WTC11 (cell line): ENCODE data around the gene RFC2.

ENCODE experiments used
- JUN ChIP-seq: sonication (generic); formaldehyde crosslinking; IDR thresholded peaks from 2 replicates; pipeline ENCODE4 v1.8.0; 2023; ENCODE audit warnings: mild to moderate bottlenecking, missing genetic modification reagents
- KAT7 ChIP-seq: sonication (generic); formaldehyde crosslinking; IDR thresholded peaks from 2 replicates; pipeline ENCODE4 v1.8.1; 2023; ENCODE audit warnings: missing genetic modification reagents, mild to moderate bottlenecking, borderline replicate concordance
- TF ChIP-seq, protein P1 (sequence below): sonication (generic); formaldehyde crosslinking; IDR thresholded peaks from 2 replicates; pipeline ENCODE4 v1.8.0; 2022; ENCODE audit warnings: mild to moderate bottlenecking, missing genetic modification reagents

- TF ChIP-seq KAT7 (CRISPR knock-in tag) (no peak), JUN (CRISPR knock-in tag) (no peak)
- TF ChIP-seq, protein P1, sequence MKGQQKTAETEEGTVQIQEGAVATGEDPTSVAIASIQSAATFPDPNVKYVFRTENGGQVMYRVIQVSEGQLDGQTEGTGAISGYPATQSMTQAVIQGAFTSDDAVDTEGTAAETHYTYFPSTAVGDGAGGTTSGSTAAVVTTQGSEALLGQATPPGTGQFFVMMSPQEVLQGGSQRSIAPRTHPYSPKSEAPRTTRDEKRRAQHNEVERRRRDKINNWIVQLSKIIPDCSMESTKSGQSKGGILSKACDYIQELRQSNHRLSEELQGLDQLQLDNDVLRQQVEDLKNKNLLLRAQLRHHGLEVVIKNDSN (CRISPR knock-in tag): no peak
These were observed 35.9 kb downstream of the RFC2 start for GRCh38 chr7:74218343-74218698.
